ENCODE results near the gene AKR7A2.
"Not testable (repeated sequence)": the region's sequence is repeated elsewhere in the genome, so short reads cannot be mapped to it uniquely, and the experiment has no call there.

AKR7A2 gene

GRCh38 chr1:19305880-19306279 lies 6.1 kb downstream of the AKR7A2 start:
- DNase-seq (ENCODE audit: low spot score), result no peak

- DNase-seq (ENCODE audit: low spot score), result not testable (repeated sequence)
Measured at GRCh38 chr1:19304081-19304480, 7.9 kb downstream of the AKR7A2 start.

- DNase-seq (ENCODE audit: low spot score), result no peak
Measured at GRCh38 chr1:19300211-19300610, 11.7 kb downstream of the AKR7A2 start.

GRCh38 chr1:19294638-19295037 lies 17.3 kb downstream of the AKR7A2 start:
- no peak for DNase-seq (ENCODE audit: low spot score)

- DNase-seq (ENCODE audit: low spot score), result no peak
Measured at GRCh38 chr1:19289244-19289643, 22.7 kb downstream of the AKR7A2 start.

GRCh38 chr1:19288324-19289241 lies 23.4 kb downstream of the AKR7A2 start, which contains the start of gene AKR7A3:
Gene AKR7A3, minus strand, starts transcription at chr1:19288770. Its CDS starts 61 bp downstream, at chr1:19288709.
- peak; percentile 19 for DNase-seq (ENCODE audit: low spot score)

- no peak for DNase-seq (ENCODE audit: low spot score)
Measured at GRCh38 chr1:19287436-19288185, 24.3 kb downstream of the AKR7A2 start.

GRCh38 chr1:19285807-19286206 lies 26.1 kb downstream of the AKR7A2 start:
- not testable (repeated sequence) for DNase-seq (ENCODE audit: low spot score)

- DNase-seq (ENCODE audit: low spot score), result not testable (repeated sequence)
Measured at GRCh38 chr1:19285366-19285765, 26.6 kb downstream of the AKR7A2 start.

GRCh38 chr1:19284881-19285280 lies 27.1 kb downstream of the AKR7A2 start:
- no peak for DNase-seq (ENCODE audit: low spot score)

GRCh38 chr1:19283891-19284290 lies 28.1 kb downstream of the AKR7A2 start:
- no peak for DNase-seq (ENCODE audit: low spot score)

GRCh38 chr1:19274636-19275035 lies 37.3 kb downstream of the AKR7A2 start:
- no peak for DNase-seq (ENCODE audit: low spot score)

GRCh38 chr1:19273844-19274531 lies 38.0 kb downstream of the AKR7A2 start:
- DNase-seq (ENCODE audit: low spot score), result not testable (repeated sequence)

- DNase-seq (ENCODE audit: low spot score), result no peak
Measured at GRCh38 chr1:19273106-19273843, 38.7 kb downstream of the AKR7A2 start.

GRCh38 chr1:19272064-19272463 lies 39.9 kb downstream of the AKR7A2 start:
- no peak for DNase-seq (ENCODE audit: low spot score)

- not testable (repeated sequence) for DNase-seq (ENCODE audit: low spot score)
Measured at GRCh38 chr1:19270343-19270730, 41.6 kb downstream of the AKR7A2 start.

GRCh38 chr1:19269427-19270342 lies 42.3 kb downstream of the AKR7A2 start:
- not testable (repeated sequence) for DNase-seq (ENCODE audit: low spot score)

GRCh38 chr1:19268445-19268844 lies 43.5 kb downstream of the AKR7A2 start:
- no peak for DNase-seq (ENCODE audit: low spot score)

- no peak for DNase-seq (ENCODE audit: low spot score)
Measured at GRCh38 chr1:19262744-19263143, 49.2 kb downstream of the AKR7A2 start.

- no peak for DNase-seq (ENCODE audit: low spot score)
Measured at GRCh38 chr1:19262047-19262446, 49.9 kb downstream of the AKR7A2 start.

Data from pons (tissue), 1 donor.